Epithelial cell of alveolus of lung (primary cell): ENCODE results near the gene BBS12. TPM values are rescaled to one million over a fixed set of nuclear protein-coding genes. Genes with fewer than 3 reads are reported as not detected.

ENCODE experiments used
- total RNA-seq: library from RNA; depleted of rRNA; stranded (reverse); fragments of >200 nt; gene quantifications from 2 replicates; pipeline ENCODE4 v1.2.1, GENCODE V29; 2015

Gene BBS12
- total RNA-seq = 2.2 and 3.9 TPM in 2 replicates

GRCh38 chr4:122732329-122733026, at the start of gene BBS12:
Gene BBS12, plus strand, starts transcription at chr4:122732704. Its CDS starts 9,189 bp downstream, at chr4:122741893.

Other genes with a start within 250 kb of the BBS12 start
- gene IL21, start 111.6 kb upstream of the BBS12 start, total RNA-seq = not detected in 2 replicates
- gene FGF2, start 94.1 kb downstream of the BBS12 start, total RNA-seq = 24.0 and 40.2 TPM in 2 replicates
- 7.5 and 20.4 TPM in 2 replicates for gene NUDT6, start 189.9 kb downstream of the BBS12 start, total RNA-seq